Measurements from ENCODE around the gene SMCO3. TPM values are rescaled to one million over a fixed set of nuclear protein-coding genes. Genes with fewer than 3 reads are reported as not detected.

Gene SMCO3
- total RNA-seq, 1 experiment from 2014 or later: not detected

GRCh38 chr12:14774906-14775635, 38.9 kb downstream of the SMCO3 start:
- Mint-ChIP-seq H3K9me3 (ENCODE audit: unreplicated experiment) (no peaks in the 10 kb centered on the region), H3K27ac (ENCODE audit: low read depth, unreplicated experiment) (peak overlapping the region; percentile 99), H3K27me3 (ENCODE audit: insufficient read depth, unreplicated experiment) (no peaks in the 10 kb centered on the region), H3K36me3 (ENCODE audit: insufficient read depth, unreplicated experiment) (peaks cover 26% of the 10 kb centered on the region), H3K4me1 (ENCODE audit: insufficient read depth, unreplicated experiment) (peaks cover 17% of the 10 kb centered on the region), H3K4me3 (ENCODE audit: unreplicated experiment) (peak overlapping the region; percentile 97)
- ChIA-PET POLR2A (interaction anchor here (0.5 to 8.5 kb wide), 24 partner anchors 10 to 1136 kb away, joined by 3 to 285 read pairs (median 4); partner anchors contain the start of genes ATF7IP, C12orf60, DERA and WBP11), CTCF (interaction anchor here (1.2 to 2.6 kb wide), 4 partner anchors 9 to 31 kb away, joined by 3 to 7 read pairs (median 6); no protein-coding TSS in a partner anchor)
- peak; percentile 70 for DNase-seq (ENCODE audit: unreplicated experiment)
- TF ChIP-seq CTCF (IDR thresholded peaks at IDR 0.05; ENCODE audit: unreplicated experiment): no peak
- no TSS peak for BruUV-seq (replicated peaks)
- intact Hi-C loops (cut with micrococcal nuclease): loop anchor here (1.0 to 10.0 kb wide), 4 partner anchors 28 to 408 kb away; partner anchors contain the start of genes ART4, ATF7IP, C12orf60 and WBP11

GRCh38 chr12:14774074-14774905, 39.7 kb downstream of the SMCO3 start:
- BruUV-seq (replicated peaks): TSS peak; percentile 82
- peak overlapping the region; percentile 97 for H3K4me3 Mint-ChIP-seq (ENCODE audit: unreplicated experiment)
- peak overlapping the region; percentile 99 for H3K27ac Mint-ChIP-seq (ENCODE audit: low read depth, unreplicated experiment)
- no peaks in the 10 kb centered on the region for H3K9me3 Mint-ChIP-seq (ENCODE audit: unreplicated experiment)
- peaks cover 27% of the 10 kb centered on the region for H3K36me3 Mint-ChIP-seq (ENCODE audit: insufficient read depth, unreplicated experiment)
- peak; percentile 96 for DNase-seq (ENCODE audit: unreplicated experiment)
- ChIA-PET CTCF (interaction anchor here (0.7 to 2.6 kb wide), 7 partner anchors 10 to 362 kb away, joined by 3 to 7 read pairs (median 4); no protein-coding TSS in a partner anchor), POLR2A (interaction anchor here (0.5 to 8.5 kb wide), 35 partner anchors 8 to 1960 kb away, joined by 3 to 285 read pairs (median 3); partner anchors contain the start of genes ATF7IP, C12orf60, DERA and EPS8)
- H3K4me1 Mint-ChIP-seq (ENCODE audit: insufficient read depth, unreplicated experiment): peaks cover 17% of the 10 kb centered on the region
- no peaks in the 10 kb centered on the region for H3K27me3 Mint-ChIP-seq (ENCODE audit: insufficient read depth, unreplicated experiment)
- intact Hi-C loops (cut with micrococcal nuclease): loop anchor here (1.0 to 10.0 kb wide), 4 partner anchors 29 to 407 kb away; partner anchors contain the start of genes ART4, ATF7IP, C12orf60 and WBP11
- TF ChIP-seq CTCF (IDR thresholded peaks at IDR 0.05; ENCODE audit: unreplicated experiment): no peak

- intact Hi-C loops (cut with micrococcal nuclease): loop anchor here (1.0 to 10.0 kb wide), 4 partner anchors 30 to 406 kb away; partner anchors contain the start of genes ART4, ATF7IP, C12orf60 and WBP11
- ChIA-PET POLR2A (interaction anchor here (0.6 to 8.5 kb wide), 21 partner anchors 8 to 1960 kb away, joined by 3 to 285 read pairs (median 3); partner anchors contain the start of genes C12orf60, EPS8 and WBP11), CTCF (interaction anchor here (0.6 to 1.5 kb wide), 5 partner anchors 10 to 443 kb away, joined by 3 to 4 read pairs (median 3); no protein-coding TSS in a partner anchor)
- no TSS peak for BruUV-seq (replicated peaks)
- Mint-ChIP-seq H3K9me3 (ENCODE audit: unreplicated experiment) (no peaks in the 10 kb centered on the region), H3K27me3 (ENCODE audit: insufficient read depth, unreplicated experiment) (no peaks in the 10 kb centered on the region), H3K36me3 (ENCODE audit: insufficient read depth, unreplicated experiment) (peaks cover 29% of the 10 kb centered on the region), H3K4me1 (ENCODE audit: insufficient read depth, unreplicated experiment) (peaks cover 21% of the 10 kb centered on the region), H3K27ac (ENCODE audit: low read depth, unreplicated experiment) (peak overlapping the region; percentile 99), H3K4me3 (ENCODE audit: unreplicated experiment) (peak overlapping the region; percentile 97)
- no peak for DNase-seq (ENCODE audit: unreplicated experiment)
- TF ChIP-seq CTCF (IDR thresholded peaks at IDR 0.05; ENCODE audit: unreplicated experiment): no peak
These were observed 40.3 kb downstream of the SMCO3 start for GRCh38 chr12:14773685-14774073.

Measured in MCF 10A (cell line).